ENCODE measurements around the gene OBSL1.

The OBSL1 gene

GRCh38 chr2:219567791-219568361 is 3.5 kb downstream of the OBSL1 start:
- no peak for DNase-seq (ENCODE audit: low read depth in 4 of 4, low spot score in 1 of 4)

- no peak for DNase-seq (ENCODE audit: low read depth in 4 of 4, low spot score in 1 of 4)
Measured at GRCh38 chr2:219567131-219567530, 4.2 kb downstream of the OBSL1 start.

GRCh38 chr2:219566640-219567039 is 4.7 kb downstream of the OBSL1 start:
- DNase-seq (ENCODE audit: low read depth in 4 of 4, low spot score in 1 of 4) = no peak

GRCh38 chr2:219565130-219566080 is 5.9 kb downstream of the OBSL1 start:
- DNase-seq (ENCODE audit: low read depth in 4 of 4, low spot score in 1 of 4) = no peak

GRCh38 chr2:219563271-219563928 is 7.9 kb downstream of the OBSL1 start:
- DNase-seq (ENCODE audit: low read depth in 4 of 4, low spot score in 1 of 4) = no peak

- DNase-seq (ENCODE audit: low read depth in 4 of 4, low spot score in 1 of 4) = no peak
Measured at GRCh38 chr2:219562049-219563020, 9.0 kb downstream of the OBSL1 start.

GRCh38 chr2:219561179-219562048 is 9.9 kb downstream of the OBSL1 start:
- DNase-seq (ENCODE audit: low read depth in 4 of 4, low spot score in 1 of 4) = no peak

- DNase-seq (ENCODE audit: low read depth in 4 of 4, low spot score in 1 of 4) = no peak
Measured at GRCh38 chr2:219560893-219561178, 10.5 kb downstream of the OBSL1 start.

GRCh38 chr2:219560037-219560892 is 11.1 kb downstream of the OBSL1 start:
- no peak for DNase-seq (ENCODE audit: low read depth in 4 of 4, low spot score in 1 of 4)

GRCh38 chr2:219559156-219559915 is 12.0 kb downstream of the OBSL1 start:
- no peak for DNase-seq (ENCODE audit: low read depth in 4 of 4, low spot score in 1 of 4)

- DNase-seq (ENCODE audit: low read depth in 4 of 4, low spot score in 1 of 4) = no peak
Measured at GRCh38 chr2:219557791-219558785, 13.3 kb downstream of the OBSL1 start.

- no peak for DNase-seq (ENCODE audit: low read depth in 4 of 4, low spot score in 1 of 4)
Measured at GRCh38 chr2:219557320-219557719, 14.0 kb downstream of the OBSL1 start.

- no peak for DNase-seq (ENCODE audit: low read depth in 4 of 4, low spot score in 1 of 4)
Measured at GRCh38 chr2:219556413-219556812, 14.9 kb downstream of the OBSL1 start.

GRCh38 chr2:219555956-219556355 is 15.4 kb downstream of the OBSL1 start:
- no peak for DNase-seq (ENCODE audit: low read depth in 4 of 4, low spot score in 1 of 4)

- no peak for DNase-seq (ENCODE audit: low read depth in 4 of 4, low spot score in 1 of 4)
Measured at GRCh38 chr2:219554350-219554749, 17.0 kb downstream of the OBSL1 start.

GRCh38 chr2:219553463-219553963 is 17.8 kb downstream of the OBSL1 start:
- no peak for DNase-seq (ENCODE audit: low read depth in 4 of 4, low spot score in 1 of 4)

- no peak for DNase-seq (ENCODE audit: low read depth in 4 of 4, low spot score in 1 of 4)
Measured at GRCh38 chr2:219553168-219553417, 18.2 kb downstream of the OBSL1 start.

All from stimulated activated CD4-positive, alpha-beta T cell treated with anti-CD3 and anti-CD28 coated beads, Interleukin-1b, Interleukin-23, amount 100 ng/mL, for 24 hours (primary cell).